IMR-90 (cell line): ENCODE results near the gene FBXO41. TPM values are rescaled to one million over a fixed set of nuclear protein-coding genes. Genes with fewer than 3 reads are reported as not detected.
A peak's percentile ranks its signal among the peaks of the same experiment; 100 is the strongest.

Experiments used
- ATAC-seq: fragments of 200-7000 bp; cut with Tn5 transposase; 2 replicates; pipeline ENCODE4 v1.9.1; 2020; ENCODE audit warnings: low read depth, mild to moderate bottlenecking, moderate library complexity
- BruUV-seq: library from RNA; stranded (reverse); fragments of 400-500 nt; replicated peaks from 2 replicates; lab custom pipeline; 2021; lab: Mats Ljungman, UMichigan
- CTCF ChIA-PET: fragments of 300-600 bp; formaldehyde crosslinking; extraction: SDS; loops from one replicate; lab custom pipeline; 2021; ENCODE audit warnings: antibody characterized with exemption; lab: Yijun Ruan, JAX
- POLR2A ChIA-PET: fragments of 300-600 bp; sonication (Branson Sonifier 250); formaldehyde crosslinking; loops from one replicate; lab custom pipeline; 2022; ENCODE audit warnings: antibody characterized with exemption; ENCODE audit not compliant: unreplicated experiment; lab: Charles Lee
- DNase-seq: peaks from one replicate; pipeline ENCODE4 v3.0.0; 2013
- H2AFZ ChIP-seq: replicated peaks from 2 replicates; pipeline ENCODE3; 2013; ENCODE audit warnings: low read length, mild to moderate bottlenecking; ENCODE audit not compliant: poor library complexity
- H2AK5ac ChIP-seq: 2 replicates; pipeline ENCODE4 v1.6.1; 2013; ENCODE audit warnings: low read depth, low read length, inconsistent platforms
- H2AK9ac ChIP-seq: replicated peaks from 2 replicates; pipeline ENCODE3; 2013; ENCODE audit warnings: mild to moderate bottlenecking, low read depth, low read length, moderate library complexity; ENCODE audit not compliant: poor library complexity
- H2BK120ac ChIP-seq: 2 replicates; pipeline ENCODE4 v1.6.1; 2013; ENCODE audit warnings: low read depth, low read length, inconsistent platforms
- H2BK15ac ChIP-seq: 3 replicates; pipeline ENCODE4 v1.6.1; 2013; ENCODE audit warnings: low read depth, low read length, inconsistent platforms
- H2BK20ac ChIP-seq: 2 replicates; pipeline ENCODE4 v1.6.1; 2013; ENCODE audit warnings: low read depth, mild to moderate bottlenecking, inconsistent platforms, low read length, moderate library complexity
- H2BK5ac ChIP-seq: 2 replicates; pipeline ENCODE4 v1.6.1; 2013; ENCODE audit warnings: mild to moderate bottlenecking, low read depth, low read length, inconsistent platforms; ENCODE audit not compliant: poor library complexity, severe bottlenecking
- H3K14ac ChIP-seq: replicated peaks from 2 replicates; pipeline ENCODE4 v1.6.1; 2013; ENCODE audit warnings: low read depth, low read length, inconsistent platforms
- H3K18ac ChIP-seq: 2 replicates; pipeline ENCODE4 v1.6.1; 2013; ENCODE audit warnings: low read depth, low read length, control low read depth
- H3K23ac ChIP-seq: 2 replicates; pipeline ENCODE4 v1.6.1; 2013; ENCODE audit warnings: low read depth, low read length, inconsistent platforms
- H3K27ac ChIP-seq: 2 replicates; pipeline ENCODE4 v1.5.1; 2013; ENCODE audit warnings: mild to moderate bottlenecking, control low read depth, low read length; ENCODE audit not compliant: insufficient read depth
- H3K27me3 ChIP-seq: 2 replicates; pipeline ENCODE4 v1.6.1; 2013; ENCODE audit warnings: low read length; ENCODE audit not compliant: control insufficient read depth, insufficient read depth
- H3K36me3 ChIP-seq: 2 replicates; pipeline ENCODE4 v1.6.1; 2013; ENCODE audit warnings: low read length, mixed read lengths; ENCODE audit not compliant: control insufficient read depth, insufficient read depth
- H3K4ac ChIP-seq: 2 replicates; pipeline ENCODE4 v1.6.1; 2013; ENCODE audit warnings: low read depth, low read length, inconsistent platforms
- H3K4me1 ChIP-seq: 2 replicates; pipeline ENCODE4 v1.6.1; 2013; ENCODE audit warnings: low read length, mixed read lengths; ENCODE audit not compliant: control insufficient read depth, insufficient read depth
- H3K4me2 ChIP-seq: 2 replicates; pipeline ENCODE4 v1.6.1; 2013; ENCODE audit warnings: low read depth, mild to moderate bottlenecking, control low read depth, low read length, moderate library complexity
- H3K4me3 ChIP-seq: 2 replicates; pipeline ENCODE4 v1.5.1; 2013; ENCODE audit warnings: low read depth, mild to moderate bottlenecking, control low read depth, low read length, moderate library complexity; ENCODE audit not compliant: insufficient read depth
- H3K56ac ChIP-seq: 2 replicates; pipeline ENCODE4 v1.6.1; 2013; ENCODE audit warnings: low read length, inconsistent platforms; ENCODE audit not compliant: insufficient read depth; ENCODE audit errors: extremely low read depth
- H3K79me1 ChIP-seq, 2 experiments: 2 replicates each; pipeline ENCODE4 v1.6.1; 2013; ENCODE audit warnings: low read length in 2 of 2, inconsistent platforms in 1 of 2, low read depth in 1 of 2
- H3K9ac ChIP-seq: 2 replicates; pipeline ENCODE4 v1.6.1; 2013; ENCODE audit warnings: low read depth, low read length, control low read depth
- H3K9me1 ChIP-seq: 2 replicates; pipeline ENCODE4 v1.6.1; 2013; ENCODE audit warnings: low read length, inconsistent platforms; ENCODE audit not compliant: insufficient read depth
- H3K9me3 ChIP-seq: 2 replicates; pipeline ENCODE4 v1.6.1; 2013; ENCODE audit warnings: low read length; ENCODE audit not compliant: control insufficient read depth, insufficient read depth
- H4K20me1 ChIP-seq: 2 replicates; pipeline ENCODE4 v1.6.1; 2013; ENCODE audit warnings: low read length, inconsistent platforms; ENCODE audit not compliant: insufficient read depth
- H4K5ac ChIP-seq: 2 replicates; pipeline ENCODE4 v1.6.1; 2013; ENCODE audit warnings: mild to moderate bottlenecking, low read depth, low read length, control low read depth
- H4K8ac ChIP-seq, 2 experiments: 2 replicates each; pipeline ENCODE4 v1.6.1; 2013; ENCODE audit warnings: low read depth in 2 of 2, low read length in 2 of 2, control low read depth in 1 of 2, inconsistent platforms in 1 of 2
- H4K91ac ChIP-seq: 2 replicates; pipeline ENCODE4 v1.6.1; 2013; ENCODE audit warnings: low read depth, low read length, inconsistent platforms; ENCODE audit not compliant: insufficient read depth
- BHLHE40 ChIP-seq: fragments of 150-350 bp; IDR thresholded peaks from 2 replicates; pipeline ENCODE4 v1.6.1; 2016; ENCODE audit warnings: mild to moderate bottlenecking, low read depth, low read length
- CEBPB ChIP-seq: IDR thresholded peaks from 2 replicates; pipeline ENCODE4 v1.6.1; 2012; ENCODE audit warnings: low read depth, low read length, improper control_type of control experiment
- CHD1 ChIP-seq: IDR thresholded peaks from 2 replicates; pipeline ENCODE4 v1.6.1; 2012; ENCODE audit warnings: low read depth, low read length, improper control_type of control experiment
- CTCF ChIP-seq: conservative IDR thresholded peaks from 2 replicates; pipeline ENCODE4 v1.5.1; 2012; ENCODE audit warnings: mild to moderate bottlenecking, low read depth, low read length, improper control_type of control experiment
- ELK1 ChIP-seq: fragments of 150-350 bp; IDR thresholded peaks from 2 replicates; pipeline ENCODE4 v1.6.1; 2016; ENCODE audit warnings: low read depth, mild to moderate bottlenecking, low read length, moderate library complexity, borderline replicate concordance
- FOS ChIP-seq: fragments of 150-350 bp; IDR thresholded peaks from 2 replicates; pipeline ENCODE4 v1.6.1; 2016; ENCODE audit warnings: low read depth, low read length
- MAFK ChIP-seq: IDR thresholded peaks from 2 replicates; pipeline ENCODE4 v1.6.1; 2012; ENCODE audit warnings: low read depth, low read length, improper control_type of control experiment
- MAZ ChIP-seq: IDR thresholded peaks from 2 replicates; pipeline ENCODE4 v1.6.1; 2012; ENCODE audit warnings: low read depth, mild to moderate bottlenecking, low read length, improper control_type of control experiment, moderate library complexity, borderline replicate concordance
- MXI1 ChIP-seq: IDR thresholded peaks from 2 replicates; pipeline ENCODE4 v1.6.1; 2012; ENCODE audit warnings: low read depth, mild to moderate bottlenecking, low read length, moderate library complexity, borderline replicate concordance
- NFE2L2 ChIP-seq: fragments of 150-350 bp; IDR thresholded peaks from 2 replicates; pipeline ENCODE4 v1.6.1; 2016; ENCODE audit warnings: low read depth, mild to moderate bottlenecking, low read length
- POLR2A ChIP-seq: IDR thresholded peaks from 2 replicates; pipeline ENCODE4 v1.6.1; 2012; ENCODE audit warnings: mild to moderate bottlenecking, low read depth, low read length
- RAD21 ChIP-seq: IDR thresholded peaks from 2 replicates; pipeline ENCODE4 v1.6.1; 2012; ENCODE audit warnings: low read length, improper control_type of control experiment
- RCOR1 ChIP-seq: IDR thresholded peaks from 2 replicates; pipeline ENCODE4 v1.6.1; 2012; ENCODE audit warnings: mild to moderate bottlenecking, low read length, improper control_type of control experiment; ENCODE audit not compliant: insufficient replicate concordance
- RFX5 ChIP-seq: IDR thresholded peaks from 2 replicates; pipeline ENCODE4 v1.8.0; 2012; ENCODE audit warnings: low read depth, mild to moderate bottlenecking, low read length, moderate library complexity
- SMC3 ChIP-seq: fragments of 150-350 bp; IDR thresholded peaks from 2 replicates; pipeline ENCODE4 v1.6.1; 2016; ENCODE audit warnings: low read depth, mild to moderate bottlenecking, antibody characterized with exemption, low read length, moderate library complexity
- USF2 ChIP-seq: fragments of 150-350 bp; IDR thresholded peaks from 2 replicates; pipeline ENCODE4 v1.6.1; 2017; ENCODE audit warnings: mild to moderate bottlenecking, antibody characterized with exemption, low read length, low read depth
- WGBS, 2 experiments: methylation state at CpG; one replicate each; pipeline versions ENCODE4 v1.1.5 to v1.1.7; 2013; ENCODE audit warnings: missing lambda C conversion rate in 2 of 2; ENCODE audit not compliant: insufficient read length in 1 of 2; ENCODE audit errors: extremely low coverage in 2 of 2; 5-methylcytosine and 5-hydroxymethylcytosine counted together
- dilution Hi-C: fragments of 300-500 bp; cut with HindIII; formaldehyde crosslinking; loops from one replicate; pipeline ENCODE4 v1.14.3; 2018; ENCODE audit warnings: low sequenced_read_pairs; ENCODE audit not compliant: unreplicated experiment
- in situ Hi-C: fragments of 300-500 bp; cut with MboI; formaldehyde crosslinking; loops from 3 replicates; pipeline ENCODE4 v1.14.3; 2019; ENCODE audit warnings: low sequenced_read_pairs, inconsistent platforms, mixed read lengths
- intact Hi-C: fragments of 100-400 bp; cut with micrococcal nuclease; formaldehyde crosslinking; loops from 2 replicates; pipeline ENCODE4 v1.10.0; 2022
- polyA plus RNA-seq, 3 experiments: library from polyadenylated mRNA; depleted of rRNA; stranded (reverse); fragments of >200 nt; gene quantifications; 2 replicates each; pipeline ENCODE4 v1.2.3, GENCODE V29; 2012; ENCODE audit warnings: low replicate concordance in 1 of 3
- total RNA-seq: library from RNA; depleted of rRNA; stranded (reverse); fragments of >200 nt; gene quantifications from 2 replicates; pipeline ENCODE4 v1.2.3, GENCODE V29; 2012

FBXO41 gene
- total and polyA plus RNA-seq, 2 of the 4 experiments (the other 2 are of a cell fraction): 0.54 to 3.7 TPM

GRCh38 chr2:73282924-73283544 lies 1.2 kb downstream of the FBXO41 start:
- Histone ChIP-seq H2AFZ (peak overlapping the region; percentile 18), H3K27me3 (peaks cover 12% of the 10 kb centered on the region), H3K23ac (no peak overlapping the region), H4K20me1 (no peaks in the 10 kb centered on the region), H2BK5ac (no peak overlapping the region), H4K5ac (no peak overlapping the region), H3K9me3 (no peaks in the 10 kb centered on the region), H3K9ac (no peak overlapping the region), H2BK20ac (no peak overlapping the region), H2AK9ac (no peak overlapping the region), H3K4me3 (peak overlapping the region; percentile 63), H3K79me1 (peaks cover 0 to 4% of the 10 kb centered on the region in 2 experiments; a peak in 2 of 4 replicates), H2BK15ac (no peak overlapping the region), H2BK120ac (no peak overlapping the region), H3K4me1 (peaks cover 3% of the 10 kb centered on the region; the same call in 1 of the 2 replicates), H4K91ac (no peak overlapping the region), H3K9me1 (no peaks in the 10 kb centered on the region), H3K56ac (no peak overlapping the region), H3K18ac (no peak overlapping the region), H2AK5ac (no peak overlapping the region), H3K36me3 (no peaks in the 10 kb centered on the region), H3K4ac (no peak overlapping the region), H3K4me2 (peak overlapping the region; percentile 97), H4K8ac (no peak overlapping the region), H3K27ac (no peak overlapping the region), H3K14ac (no peak overlapping the region)
- no peak for TF ChIP-seq MAZ
- no peak for TF ChIP-seq BHLHE40
- no peak for TF ChIP-seq CEBPB
- TF ChIP-seq RFX5: no peak
- no peak for TF ChIP-seq POLR2A
- no peak for TF ChIP-seq USF2
- TF ChIP-seq CTCF: no peak
- no peak for TF ChIP-seq NFE2L2
- no peak for TF ChIP-seq SMC3
- no peak for TF ChIP-seq RAD21
- no peak for TF ChIP-seq CHD1
- TF ChIP-seq MXI1: no peak
- TF ChIP-seq MAFK: no peak
- TF ChIP-seq RCOR1: no peak
- no peak for TF ChIP-seq ELK1
- no peak for TF ChIP-seq FOS
- in situ Hi-C loops (no loop called here), dilution Hi-C loops (no loop called here), intact Hi-C loops (no loop called here)
- BruUV-seq: no TSS peak
- DNase-seq: no peak
- no peak for ATAC-seq
- ChIA-PET POLR2A (no interaction called here), CTCF (no interaction called here)
- no CpG with 5 or more reads among the region's 5 CpGs for WGBS, 2 experiments
